HG03280 (cell line): ENCODE measurements around the gene BTBD6.
"Not testable (repeated sequence)": the region's sequence is repeated elsewhere in the genome, so short reads cannot be mapped to it uniquely, and the experiment has no call there.

Experiments used
- ATAC-seq: cut with Tn5 transposase; IDR thresholded peaks from one replicate; pipeline ENCODE4 v1.9.1; 2021; ENCODE audit warnings: mild to moderate bottlenecking, moderate library complexity; ENCODE audit not compliant: unreplicated experiment

BTBD6 gene

DNA sequence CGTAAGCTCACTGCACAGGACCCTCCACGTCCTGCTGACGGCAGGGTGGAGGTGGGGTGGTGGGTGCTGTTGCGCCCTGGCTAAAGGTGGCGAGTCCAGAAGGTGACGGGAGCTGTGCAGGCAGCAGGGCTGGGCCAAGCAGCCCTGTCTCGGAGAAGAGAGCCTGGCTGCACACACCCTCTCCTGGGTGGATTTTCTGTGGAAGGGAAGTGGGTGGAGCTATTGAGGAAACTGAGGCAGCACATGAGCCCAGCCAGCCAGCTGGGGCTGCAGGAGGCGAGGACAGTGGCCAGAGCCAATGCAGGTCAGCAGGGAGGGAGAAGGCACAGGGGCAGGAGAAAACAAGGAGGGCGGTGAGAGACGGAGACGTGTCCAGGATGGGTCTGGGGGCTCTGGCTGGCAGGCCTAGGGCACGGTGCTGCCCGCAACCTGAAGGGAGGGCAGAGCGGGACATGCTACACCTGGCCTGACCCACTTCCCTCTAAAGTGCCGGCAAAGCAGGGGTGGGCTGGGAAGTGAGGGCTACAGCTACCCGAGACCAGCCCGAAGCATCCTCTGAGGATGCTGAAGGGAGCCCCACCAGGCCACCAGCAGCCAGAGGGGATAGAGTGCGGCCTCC is 20.5 kb downstream of the BTBD6 start:
- no peak for ATAC-seq

DNA sequence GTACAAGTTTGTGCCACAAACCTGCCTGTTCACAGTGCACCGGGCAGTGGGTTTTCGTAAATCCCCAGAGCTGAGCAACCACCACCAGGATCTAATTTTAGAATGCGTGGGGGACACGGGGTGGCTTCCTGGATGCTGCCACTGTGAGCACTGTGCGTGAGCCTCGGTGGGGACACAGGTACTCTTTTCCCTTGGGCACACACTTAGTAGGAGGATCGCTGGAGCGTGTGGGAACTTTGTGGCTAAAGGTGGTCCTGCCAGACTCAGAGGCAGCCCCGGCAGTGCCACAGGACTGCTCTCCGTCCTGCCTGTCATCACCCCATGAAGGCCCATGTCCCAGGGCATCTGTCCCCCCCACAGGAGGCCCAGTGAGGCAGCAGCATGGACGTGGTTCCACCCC is 21.1 kb downstream of the BTBD6 start:
- ATAC-seq = no peak

DNA sequence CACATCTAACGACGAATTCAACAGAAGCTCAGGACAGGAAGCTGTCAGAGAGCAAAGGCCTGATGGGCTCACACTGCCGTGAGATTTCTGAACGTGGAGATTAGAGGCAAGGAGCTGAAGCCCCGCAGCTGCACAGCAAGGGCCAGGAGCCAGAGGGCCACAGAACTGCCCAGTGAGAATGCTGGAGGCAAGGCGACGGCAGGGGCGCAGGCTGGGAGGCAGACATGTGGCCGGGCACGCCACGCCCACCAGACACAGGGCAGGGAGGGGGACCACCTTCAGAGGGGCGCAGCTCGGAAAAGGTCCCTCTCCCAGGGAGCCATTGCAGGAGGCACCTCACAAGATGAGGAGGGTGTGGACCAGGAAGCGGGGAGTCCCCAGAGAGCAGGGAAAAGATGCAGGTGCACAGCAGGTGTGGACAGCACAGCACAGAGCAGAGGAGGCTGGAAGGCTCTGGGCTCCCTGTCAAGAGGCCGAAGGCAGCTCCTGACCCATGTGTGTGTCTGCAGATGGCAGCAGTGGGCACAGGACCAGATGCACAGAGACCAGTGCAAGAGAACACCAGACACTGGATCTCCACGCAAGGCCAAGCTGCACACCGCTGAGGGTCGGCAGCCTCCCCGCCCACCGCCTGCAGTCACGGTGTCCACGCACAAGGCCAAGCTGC is 23.0 kb downstream of the BTBD6 start:
- no peak for ATAC-seq

DNA sequence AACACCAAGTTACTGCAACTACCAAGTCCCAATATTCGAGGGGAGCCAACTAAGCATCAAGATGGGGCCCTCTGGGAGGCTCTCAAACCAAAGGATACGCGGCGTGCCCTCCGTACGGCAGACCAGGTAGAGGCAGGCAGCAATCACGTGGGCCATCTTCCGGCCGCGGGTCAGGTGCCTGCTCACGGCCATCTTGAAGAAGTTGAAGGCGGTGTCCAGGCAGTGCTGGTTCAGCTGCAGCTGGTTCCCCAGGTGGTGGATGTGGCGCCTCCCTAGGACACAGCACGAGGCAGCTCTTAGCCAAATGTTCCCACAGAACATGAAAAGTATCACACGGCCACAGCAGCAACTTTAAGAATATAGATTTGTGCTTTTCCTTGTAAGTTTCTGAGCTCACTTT is 24.3 kb downstream of the BTBD6 start:
- no peak for ATAC-seq

DNA sequence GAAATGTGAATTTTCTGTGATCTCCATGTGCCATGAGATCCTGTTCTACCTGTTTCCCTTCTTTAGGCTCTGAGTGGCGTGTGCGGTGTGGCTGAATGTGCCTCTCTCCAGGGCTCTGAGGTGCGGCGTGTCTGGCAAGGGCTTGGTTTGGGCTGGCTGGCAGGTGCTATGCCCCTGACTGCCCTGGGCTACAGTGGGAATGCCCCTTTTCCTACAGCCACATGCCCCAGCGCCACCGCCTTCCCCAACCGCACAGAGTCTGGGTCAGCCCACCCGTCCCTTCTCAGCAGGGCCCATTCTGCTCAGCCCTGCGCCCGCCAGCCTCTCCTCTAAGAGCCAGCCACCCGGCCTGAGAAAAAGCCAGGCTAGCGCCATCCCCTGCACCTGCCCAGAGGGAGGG is 24.7 kb downstream of the BTBD6 start:
- ATAC-seq = no peak

DNA sequence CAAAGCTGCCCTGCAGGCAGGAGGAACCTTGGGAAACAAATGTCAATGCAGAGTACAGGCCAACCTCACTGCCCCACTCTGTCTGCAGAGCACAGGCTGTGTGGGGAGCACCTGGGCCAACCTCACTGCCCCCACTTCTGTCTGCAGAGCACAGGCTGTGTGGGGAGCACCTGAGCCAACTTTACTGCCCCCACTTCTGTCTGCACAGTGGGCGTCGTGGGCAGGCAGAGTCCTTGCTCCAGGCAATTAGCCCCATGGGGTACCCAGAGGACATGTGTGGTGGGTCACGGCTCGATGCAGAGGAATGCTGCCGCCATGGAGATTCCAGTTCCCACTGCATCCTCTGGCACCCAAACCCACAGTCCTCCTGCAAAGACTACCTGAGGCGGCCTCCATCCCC is 26.3 kb downstream of the BTBD6 start:
- ATAC-seq = no peak

DNA sequence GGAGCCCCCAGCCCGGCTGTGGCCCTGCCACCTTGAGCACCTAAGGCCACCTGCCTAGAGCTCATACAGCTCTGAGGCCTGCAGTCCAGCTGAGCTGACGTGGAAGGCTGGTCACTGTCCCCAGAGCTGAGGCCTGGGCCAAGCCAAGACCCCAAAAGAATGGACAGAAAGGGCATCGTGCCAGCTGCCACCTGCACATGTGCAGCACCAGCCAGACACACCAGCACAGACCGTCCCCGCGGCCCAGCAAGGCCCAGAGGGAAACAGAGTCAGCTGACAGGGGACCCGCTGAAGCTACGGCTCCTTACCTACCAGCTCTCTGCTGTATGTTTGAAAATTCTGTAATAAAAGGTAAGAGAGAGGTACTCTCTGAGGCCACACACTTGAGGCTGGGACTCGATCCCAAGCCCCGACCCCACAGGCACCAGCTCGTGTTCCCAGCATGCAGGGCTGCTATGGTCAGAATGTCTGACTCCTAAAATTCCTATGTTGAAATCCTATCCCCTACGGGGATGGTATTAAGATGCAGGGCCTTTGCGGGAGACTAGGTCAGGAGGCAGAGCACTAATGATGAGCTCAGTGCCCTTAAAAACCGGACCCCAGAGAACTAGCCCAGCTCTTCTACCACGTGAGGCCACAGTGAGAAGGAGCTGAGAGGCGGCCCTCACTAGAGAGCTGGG is 27.1 kb downstream of the BTBD6 start:
- ATAC-seq = no peak

DNA sequence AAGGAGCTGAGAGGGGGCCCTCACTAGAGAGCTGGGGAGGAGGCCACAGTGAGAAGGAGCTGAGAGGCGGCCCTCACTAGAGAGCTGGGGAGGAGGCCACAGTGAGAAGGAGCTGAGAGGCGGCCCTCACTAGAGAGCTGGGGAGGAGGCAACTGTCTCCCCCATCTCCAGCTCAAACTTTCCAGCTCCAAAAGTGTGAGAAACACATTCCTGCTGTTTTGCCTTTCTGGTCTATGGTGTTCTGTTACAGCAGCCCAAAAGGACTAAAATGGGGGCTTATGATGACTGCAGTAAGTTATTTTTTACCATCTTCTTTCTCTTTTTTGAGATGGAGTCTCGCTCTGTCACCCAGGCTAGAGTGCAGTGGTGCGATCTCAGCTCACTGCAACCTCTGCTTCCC is 29.1 kb downstream of the BTBD6 start:
- not testable (repeated sequence) for ATAC-seq

DNA sequence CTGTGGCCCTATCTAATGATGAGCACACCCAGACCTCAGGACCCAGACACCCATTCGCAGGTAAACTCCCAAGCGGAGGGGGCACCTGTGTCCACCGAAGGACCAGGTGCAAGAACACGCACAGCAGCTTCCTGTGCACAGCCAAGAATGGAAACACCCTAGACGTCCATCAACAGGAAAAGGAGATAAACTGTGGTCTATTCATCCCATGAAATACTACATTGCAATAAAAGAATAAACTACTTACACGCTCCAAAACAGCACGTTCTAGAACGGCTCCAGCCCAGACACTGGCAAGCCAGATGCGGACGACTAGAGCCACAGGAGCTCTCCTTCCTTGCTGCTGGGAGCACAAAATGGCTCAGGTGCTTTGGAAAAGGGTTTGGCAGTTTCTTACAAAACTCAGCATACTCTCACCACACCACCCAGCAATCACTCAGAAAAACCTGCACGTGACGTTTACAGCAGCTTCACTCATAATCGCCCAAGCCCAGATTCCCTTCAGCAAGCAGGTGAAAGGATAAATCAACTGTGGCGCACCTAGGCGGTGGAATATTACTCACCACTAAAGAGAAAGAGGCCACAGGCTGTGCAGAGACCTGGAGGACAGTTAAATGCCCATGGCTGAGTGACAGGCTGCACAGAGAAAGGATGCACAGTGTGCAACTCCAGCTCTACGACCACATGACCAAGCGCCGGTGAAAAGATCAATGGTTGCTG is 31.5 kb downstream of the BTBD6 start:
- ATAC-seq = no peak

DNA sequence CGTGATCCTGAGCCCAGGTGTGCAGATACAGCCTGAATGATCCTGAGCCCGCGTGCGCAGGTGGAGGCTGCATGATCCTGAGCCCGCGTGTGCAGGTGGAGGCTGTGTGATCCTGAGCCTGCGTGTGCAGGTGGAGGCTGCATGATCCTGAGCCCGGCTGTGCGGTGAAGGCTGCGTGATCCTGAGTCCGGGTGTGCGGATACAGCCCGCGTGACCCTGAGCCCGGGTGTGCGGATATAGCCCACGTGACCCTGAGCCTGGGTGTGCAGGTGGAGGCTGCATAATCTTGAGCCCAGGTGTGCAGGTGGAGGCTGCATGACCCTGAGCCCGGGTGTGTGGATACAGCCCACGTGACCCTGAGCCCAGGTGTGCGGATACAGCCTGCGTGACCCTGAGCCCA is 32.2 kb downstream of the BTBD6 start:
- ATAC-seq = no peak

DNA sequence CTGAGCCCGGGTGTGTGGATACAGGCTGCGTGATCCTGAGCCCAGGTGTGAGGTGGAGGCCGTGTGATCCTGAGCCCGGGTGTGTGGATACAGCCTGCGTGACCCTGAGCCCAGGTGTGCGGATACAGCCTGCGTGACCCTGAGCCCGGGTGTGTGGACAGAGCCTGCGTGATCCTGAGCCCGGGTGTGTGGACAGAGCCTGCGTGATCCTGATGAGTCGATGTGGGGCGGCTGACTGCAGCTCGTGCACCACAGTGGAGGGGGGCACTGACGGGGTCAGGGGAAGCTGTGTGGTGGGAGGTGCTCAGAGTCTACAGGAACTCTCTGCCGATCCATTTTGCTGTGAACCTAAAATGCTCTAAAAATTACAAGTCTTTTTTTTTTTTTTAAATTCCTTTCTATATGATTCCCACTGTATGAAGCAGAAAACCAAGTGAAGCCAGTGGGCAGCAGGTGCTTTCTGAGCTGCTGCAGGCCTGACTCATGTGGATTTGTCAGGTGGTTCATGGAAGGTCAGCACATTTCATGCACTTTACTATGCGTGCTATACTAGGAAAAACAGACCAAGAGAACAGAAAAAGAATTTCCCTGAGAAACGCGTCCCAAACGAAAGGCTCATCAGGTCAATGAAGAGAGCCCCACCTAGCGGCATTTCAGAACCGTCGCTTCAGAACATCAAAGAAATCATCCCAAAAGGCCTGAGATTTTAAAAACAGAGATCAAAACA is 33.2 kb downstream of the BTBD6 start:
- no peak for ATAC-seq

DNA sequence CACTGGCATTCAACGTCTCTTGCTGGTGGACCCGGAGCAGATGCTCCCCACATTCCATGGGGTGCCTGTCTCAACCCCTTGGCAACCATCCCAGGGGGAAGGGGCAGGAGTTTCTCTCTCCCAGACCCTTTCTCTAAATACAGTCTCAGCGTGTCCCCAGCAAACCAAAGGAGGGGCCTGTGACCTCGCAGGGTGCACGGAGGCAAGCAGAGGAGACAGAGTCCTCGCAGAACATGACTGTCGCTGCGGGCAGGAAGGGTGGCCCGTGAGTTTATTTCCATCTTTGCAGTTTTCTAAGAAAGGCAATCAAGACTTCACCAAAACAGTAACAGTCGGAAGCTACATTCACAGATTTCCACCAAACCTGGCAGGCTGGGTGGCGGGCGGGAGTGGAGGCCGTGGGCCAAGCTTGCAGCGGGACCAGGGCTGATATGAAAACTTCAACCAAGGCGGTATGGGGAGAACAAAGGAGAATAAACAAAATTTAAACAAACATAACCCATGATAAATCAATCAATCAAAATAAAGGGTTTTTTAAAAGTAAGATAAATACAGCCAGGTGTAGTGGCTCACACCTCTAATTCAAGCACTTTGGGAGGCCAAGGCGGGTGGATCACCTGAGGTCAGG is 33.9 kb downstream of the BTBD6 start:
- no peak for ATAC-seq

DNA sequence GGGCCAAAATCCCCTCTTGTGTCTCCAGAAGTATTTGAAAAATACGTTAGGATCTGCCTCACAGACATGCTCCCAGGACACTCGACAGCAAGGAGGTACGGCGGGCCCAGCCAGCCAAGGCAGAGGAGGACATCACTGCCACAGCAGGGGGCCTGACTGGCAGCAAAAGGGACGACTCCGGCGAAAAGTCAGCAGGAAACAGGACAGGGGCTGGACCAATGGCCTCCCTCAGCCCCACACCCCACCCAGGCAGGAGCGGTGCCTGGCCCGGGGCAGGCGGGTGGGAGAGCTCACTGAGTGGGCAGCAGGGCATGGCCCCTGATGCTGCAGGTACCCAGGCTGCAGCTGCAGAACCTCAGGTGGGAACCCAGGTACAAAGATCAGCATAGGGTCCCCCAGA is 34.7 kb downstream of the BTBD6 start:
- no peak for ATAC-seq

DNA sequence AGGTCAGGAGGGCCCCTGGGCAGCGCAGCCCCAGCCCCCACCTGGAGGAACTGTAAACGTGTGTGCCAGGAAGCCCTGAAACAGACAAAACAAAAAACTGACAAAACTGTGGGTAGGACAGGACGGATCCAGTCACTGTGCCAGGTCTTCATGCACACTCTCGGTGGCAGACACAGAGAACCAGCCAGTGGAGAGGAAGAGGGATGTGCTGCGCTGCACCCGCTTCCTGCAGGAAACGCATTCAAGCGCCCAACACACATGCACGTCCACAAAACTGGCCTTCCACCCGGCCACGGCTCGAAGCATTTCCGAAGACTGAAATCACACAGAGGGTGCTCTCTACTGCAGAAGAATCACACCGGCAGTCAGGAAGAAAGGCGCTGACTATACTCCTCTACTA is 35.6 kb downstream of the BTBD6 start:
- no peak for ATAC-seq

DNA sequence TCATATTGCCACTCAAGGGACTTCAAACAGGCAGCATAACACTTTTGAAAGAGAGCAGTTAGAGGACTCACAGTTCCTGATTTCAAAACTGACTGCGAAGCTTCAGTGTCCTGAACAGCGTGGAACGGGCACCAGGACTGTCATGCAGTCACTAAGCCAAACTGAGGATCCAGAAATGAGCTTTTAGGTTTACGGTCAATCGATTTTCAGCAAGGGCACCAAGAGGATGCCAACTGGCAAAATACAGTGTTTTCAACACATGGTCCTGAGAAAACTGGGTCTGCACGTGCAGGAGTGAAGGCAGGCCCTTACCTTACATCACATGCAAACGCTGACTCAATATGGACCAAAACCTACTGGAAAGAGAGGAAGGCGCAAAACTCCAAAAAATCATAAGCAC is 36.8 kb downstream of the BTBD6 start:
- no peak for ATAC-seq

DNA sequence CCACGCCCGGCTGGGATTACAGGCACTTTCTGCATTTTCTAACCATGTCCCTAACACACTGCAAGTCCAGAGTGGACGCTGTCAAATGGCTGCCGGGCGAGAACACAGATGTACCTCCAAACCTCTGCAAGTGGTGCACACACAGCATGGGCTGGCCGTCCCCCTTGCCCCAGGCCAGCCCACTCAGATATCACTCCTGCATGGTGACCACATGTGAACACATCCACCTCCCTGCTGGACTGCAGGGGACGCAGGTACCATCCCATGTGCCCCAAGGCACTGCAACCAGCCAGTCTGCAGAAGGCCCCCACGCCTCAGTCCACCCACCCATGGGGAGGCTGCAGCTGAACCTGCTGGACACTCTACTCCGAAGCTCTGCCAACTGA is 38.4 kb downstream of the BTBD6 start:
- no peak for ATAC-seq

DNA sequence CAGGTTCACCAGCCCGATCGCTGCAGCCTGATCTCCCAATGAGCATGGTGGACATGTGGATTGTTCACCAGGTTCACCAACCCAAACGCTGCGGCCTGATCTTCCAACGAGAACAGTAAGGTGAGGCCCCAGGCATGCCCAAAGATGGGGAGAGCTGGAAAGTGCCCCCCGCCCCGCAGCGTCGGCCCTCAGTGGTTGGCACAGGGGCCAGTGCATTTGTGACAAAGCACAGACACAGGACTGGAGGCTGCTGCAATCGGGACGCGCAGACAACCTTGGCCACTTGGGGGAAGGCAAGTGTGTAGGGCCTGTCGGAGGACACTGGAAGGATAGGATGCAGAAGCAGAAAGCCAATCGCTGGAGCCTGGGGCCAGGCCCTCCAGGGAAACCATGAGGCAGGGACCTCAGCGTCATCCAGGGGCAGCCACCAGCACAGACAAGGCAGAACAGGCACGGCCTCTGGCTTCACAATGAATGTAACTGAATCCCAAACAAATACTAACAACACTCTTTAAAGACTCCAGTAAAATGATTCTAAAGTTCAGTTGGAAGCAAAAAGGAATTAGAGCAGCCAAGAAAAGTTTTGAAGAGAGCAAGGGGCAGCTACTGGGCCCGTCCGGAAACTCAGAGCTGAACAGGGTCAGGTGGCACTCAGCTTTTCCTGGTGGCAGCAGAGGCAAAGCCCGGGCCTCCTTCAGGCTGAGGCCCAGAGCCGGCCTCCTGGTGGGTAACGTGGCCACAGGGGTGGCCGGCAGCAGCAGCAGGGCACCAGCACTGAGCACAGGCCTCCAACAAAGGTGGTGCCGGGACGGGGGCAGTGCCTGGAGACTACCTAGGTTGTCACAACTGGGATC is 39.1 kb downstream of the BTBD6 start:
- ATAC-seq = no peak

DNA sequence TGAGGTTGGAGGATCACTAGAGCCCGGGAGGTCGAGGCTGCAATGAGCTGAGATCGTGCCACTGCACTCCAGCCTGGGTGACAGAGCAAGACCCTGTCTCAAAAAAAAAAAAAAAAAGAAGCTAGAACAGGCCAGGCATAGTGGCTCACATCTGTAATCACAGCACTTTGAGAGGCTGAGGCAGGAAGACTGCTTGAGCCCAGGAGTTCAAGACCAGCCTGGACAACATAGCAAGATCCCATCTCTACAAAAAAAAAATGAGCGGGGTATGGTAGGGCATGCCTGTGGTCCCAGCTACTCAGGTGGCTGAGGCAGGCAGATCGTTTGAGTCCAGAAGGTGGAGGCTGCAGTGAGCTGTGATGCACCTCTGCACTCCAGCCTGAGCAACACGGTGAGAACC is 40.6 kb downstream of the BTBD6 start:
- not testable (repeated sequence) for ATAC-seq

DNA sequence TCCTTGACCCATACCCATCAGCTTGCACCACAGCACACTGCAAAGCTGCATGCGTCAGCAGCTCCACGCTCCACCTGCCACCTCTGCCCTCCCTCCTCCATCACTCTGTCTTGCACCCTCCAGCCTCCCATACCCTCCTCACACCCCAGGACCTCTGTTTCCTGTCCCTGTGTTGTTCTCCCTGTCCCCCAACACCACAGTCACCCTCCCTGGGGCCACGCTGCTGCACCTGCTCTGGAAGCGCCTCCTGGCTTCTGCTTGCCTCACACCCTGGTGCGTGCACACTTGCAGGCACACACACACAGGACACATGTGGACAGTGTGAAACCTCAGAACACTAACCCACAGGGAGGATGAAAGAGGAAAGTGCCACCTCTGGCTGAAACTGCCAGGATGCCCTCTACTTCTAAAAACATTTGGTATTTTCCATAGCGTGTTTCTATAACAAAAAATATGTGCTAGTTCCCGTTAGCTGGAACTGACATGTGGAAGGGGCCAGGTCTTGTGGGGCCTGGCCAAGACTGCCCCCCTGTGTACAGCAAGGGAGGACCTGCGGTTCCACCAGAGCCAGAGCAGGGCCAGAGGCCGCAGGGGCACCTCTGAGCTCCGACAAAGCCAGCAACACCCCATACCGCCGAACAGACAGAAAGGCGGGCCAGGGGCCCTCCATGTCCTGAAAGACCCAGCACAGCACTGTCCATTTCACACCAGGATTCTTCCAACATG is 42.5 kb downstream of the BTBD6 start:
- ATAC-seq = no peak
